Gastroesophageal sphincter (tissue), 3 donors: Measurements from ENCODE around the gene NHEJ1.

Source experiments
- POLR2A ChIP-seq, 2 donors: fragments of 450-650 bp; IDR thresholded peaks; one replicate each; pipeline ENCODE4 v1.6.1; 2017; ENCODE audit warnings: antibody characterized with exemption in 2 of 2, mild to moderate bottlenecking in 2 of 2, moderate library complexity in 1 of 2
- POLR2AphosphoS5 ChIP-seq: sonication (generic); formaldehyde crosslinking; IDR thresholded peaks from one replicate; pipeline ENCODE4 v1.6.1; 2017; ENCODE audit warnings: antibody characterized with exemption
- TF ChIP-seq, protein P1 (sequence below), 4 experiments: fragments of 200-600 bp in 2 of 4; fragments of 450-650 bp in 2 of 4; sonication (generic) in 1 of 4; IDR thresholded peaks; one replicate each; pipeline ENCODE4 v1.5.1; 2017 to 2019; ENCODE audit warnings: antibody characterized with exemption in 4 of 4, mild to moderate bottlenecking in 2 of 4, moderate library complexity in 2 of 4

DNA sequence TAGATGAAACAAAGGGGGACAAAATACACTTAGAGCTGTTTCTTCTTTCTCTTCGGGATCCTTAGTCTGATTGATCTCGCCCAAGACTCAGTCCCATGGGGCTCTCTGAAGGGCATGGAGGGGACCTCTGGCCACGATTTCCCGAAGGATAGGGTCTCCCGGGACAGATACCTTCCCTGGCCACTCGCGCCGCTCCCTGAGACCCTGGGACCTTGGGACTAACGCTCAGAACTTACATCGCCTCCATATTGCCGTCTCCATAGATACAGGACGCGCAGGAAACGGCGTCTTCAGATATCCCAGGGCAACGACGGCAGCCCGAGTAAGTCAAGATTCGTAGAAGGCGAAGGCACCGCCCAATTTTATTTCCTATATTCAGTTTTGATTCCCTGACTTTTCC is 119.4 kb downstream of the NHEJ1 start, which contains the start of gene CFAP65:
- TF ChIP-seq POLR2AphosphoS5 (no peak), POLR2A (IDR thresholded peaks at IDR 0.05) (no peak)
- TF ChIP-seq, protein P1, sequence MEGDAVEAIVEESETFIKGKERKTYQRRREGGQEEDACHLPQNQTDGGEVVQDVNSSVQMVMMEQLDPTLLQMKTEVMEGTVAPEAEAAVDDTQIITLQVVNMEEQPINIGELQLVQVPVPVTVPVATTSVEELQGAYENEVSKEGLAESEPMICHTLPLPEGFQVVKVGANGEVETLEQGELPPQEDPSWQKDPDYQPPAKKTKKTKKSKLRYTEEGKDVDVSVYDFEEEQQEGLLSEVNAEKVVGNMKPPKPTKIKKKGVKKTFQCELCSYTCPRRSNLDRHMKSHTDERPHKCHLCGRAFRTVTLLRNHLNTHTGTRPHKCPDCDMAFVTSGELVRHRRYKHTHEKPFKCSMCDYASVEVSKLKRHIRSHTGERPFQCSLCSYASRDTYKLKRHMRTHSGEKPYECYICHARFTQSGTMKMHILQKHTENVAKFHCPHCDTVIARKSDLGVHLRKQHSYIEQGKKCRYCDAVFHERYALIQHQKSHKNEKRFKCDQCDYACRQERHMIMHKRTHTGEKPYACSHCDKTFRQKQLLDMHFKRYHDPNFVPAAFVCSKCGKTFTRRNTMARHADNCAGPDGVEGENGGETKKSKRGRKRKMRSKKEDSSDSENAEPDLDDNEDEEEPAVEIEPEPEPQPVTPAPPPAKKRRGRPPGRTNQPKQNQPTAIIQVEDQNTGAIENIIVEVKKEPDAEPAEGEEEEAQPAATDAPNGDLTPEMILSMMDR (IDR thresholded peaks at IDR 0.05), result no peak
